Stimulated activated CD4-positive, alpha-beta T cell treated with anti-CD3 and anti-CD28 coated beads, TNF-alpha, amount 100 ng/mL, for 4 hours (primary cell): ENCODE results near the gene SCN4A.
"Not testable (repeated sequence)": the region's sequence is repeated elsewhere in the genome, so short reads cannot be mapped to it uniquely, and the experiment has no call there.

Source experiments
- DNase-seq, 3 experiments: peaks; one replicate each; pipeline ENCODE4 v3.0.0-alpha.2; 2020; ENCODE audit warnings: low read depth in 3 of 3

SCN4A gene

GRCh38 chr17:63972796-63973195, at the start of gene SCN4A:
Gene SCN4A, minus strand, starts transcription at chr17:63972918. Its CDS starts 77 bp downstream, at chr17:63972841.
- no peak for DNase-seq

GRCh38 chr17:64020056-64020766, 47.5 kb upstream of the SCN4A start, which contains the start of gene ICAM2:
Gene ICAM2, minus strand, starts transcription at chr17:64020633. Its CDS starts 13,942 bp downstream, at chr17:64006691.
- DNase-seq: peak; percentile 57 to 81 (median 74)

- not testable (repeated sequence) for DNase-seq
Observed at GRCh38 chr17:64019551-64019961, 46.8 kb upstream of the SCN4A start.

- DNase-seq: no peak
Observed at GRCh38 chr17:64017381-64017980, 44.8 kb upstream of the SCN4A start.

- no peak for DNase-seq
Observed at GRCh38 chr17:64016974-64017373, 44.3 kb upstream of the SCN4A start.

- DNase-seq: no peak
Observed at GRCh38 chr17:64016231-64016784, 43.6 kb upstream of the SCN4A start.

- DNase-seq: no peak
Observed at GRCh38 chr17:64015447-64015846, 42.7 kb upstream of the SCN4A start.

GRCh38 chr17:64009571-64010402, 37.1 kb upstream of the SCN4A start:
- no peak for DNase-seq

GRCh38 chr17:64008830-64009229, 36.1 kb upstream of the SCN4A start:
- DNase-seq: no peak

GRCh38 chr17:64008346-64008745, 35.6 kb upstream of the SCN4A start:
- no peak for DNase-seq

- no peak for DNase-seq
Observed at GRCh38 chr17:64007838-64008282, 35.1 kb upstream of the SCN4A start.

GRCh38 chr17:64007089-64007837, 34.5 kb upstream of the SCN4A start:
- not testable (repeated sequence) for DNase-seq

- no peak for DNase-seq
Observed at GRCh38 chr17:64006361-64007088, 33.8 kb upstream of the SCN4A start.

- DNase-seq: no peak
Observed at GRCh38 chr17:64005734-64006167, 33.0 kb upstream of the SCN4A start.

GRCh38 chr17:64004903-64005733, 32.4 kb upstream of the SCN4A start:
- no peak for DNase-seq

GRCh38 chr17:64004218-64004770, 31.6 kb upstream of the SCN4A start:
- no peak for DNase-seq

GRCh38 chr17:64003526-64004121, 30.9 kb upstream of the SCN4A start:
- no peak for DNase-seq

- DNase-seq: no peak
Observed at GRCh38 chr17:64002658-64003525, 30.2 kb upstream of the SCN4A start.
